ENCODE data around the gene ZCRB1.

Gene ZCRB1

GRCh38 chr12:42284157-42284556 lies 41.7 kb downstream of the ZCRB1 start:
- DNase-seq: no peak
- intact Hi-C loops (cut with DNase I): no loop called here

- no peak for DNase-seq
- intact Hi-C loops (cut with DNase I): no loop called here
Observed at GRCh38 chr12:42283739-42284138, 42.2 kb downstream of the ZCRB1 start.

GRCh38 chr12:42282294-42282693 lies 43.6 kb downstream of the ZCRB1 start:
- intact Hi-C loops (cut with DNase I): no loop called here
- DNase-seq: no peak

- intact Hi-C loops (cut with DNase I): no loop called here
- DNase-seq: no peak
Observed at GRCh38 chr12:42281844-42282243, 44.0 kb downstream of the ZCRB1 start.

- intact Hi-C loops (cut with DNase I): no loop called here
- no peak for DNase-seq
Observed at GRCh38 chr12:42281278-42281677, 44.6 kb downstream of the ZCRB1 start.

- intact Hi-C loops (cut with DNase I): no loop called here
- no peak for DNase-seq
Observed at GRCh38 chr12:42278128-42278510, 47.8 kb downstream of the ZCRB1 start.

GRCh38 chr12:42277396-42278127 lies 48.3 kb downstream of the ZCRB1 start:
- intact Hi-C loops (cut with DNase I): no loop called here
- no peak for DNase-seq

GRCh38 chr12:42275499-42275898 lies 50.4 kb downstream of the ZCRB1 start:
- intact Hi-C loops (cut with DNase I): no loop called here

GRCh38 chr12:42273706-42274105 lies 52.2 kb downstream of the ZCRB1 start:
- intact Hi-C loops (cut with DNase I): no loop called here
- no peak for DNase-seq

More at GRCh38 chr12:42275499-42275898, 50.4 kb downstream of the ZCRB1 start:
- no peak for DNase-seq

- DNase-seq: no peak
- intact Hi-C loops (cut with DNase I): no loop called here
Observed at GRCh38 chr12:42270596-42270995, 55.3 kb downstream of the ZCRB1 start.

- intact Hi-C loops (cut with DNase I): no loop called here
- DNase-seq: no peak
Observed at GRCh38 chr12:42267413-42268190, 58.3 kb downstream of the ZCRB1 start.

GRCh38 chr12:42266579-42267230 lies 59.2 kb downstream of the ZCRB1 start:
- no peak for DNase-seq

GRCh38 chr12:42262271-42262670 lies 63.6 kb downstream of the ZCRB1 start:
- intact Hi-C loops (cut with DNase I): no loop called here

More at GRCh38 chr12:42266579-42267230, 59.2 kb downstream of the ZCRB1 start:
- intact Hi-C loops (cut with DNase I): no loop called here

More at GRCh38 chr12:42262271-42262670, 63.6 kb downstream of the ZCRB1 start:
- no peak for DNase-seq

Data from posterior cingulate gyrus (tissue), 11 donors.